BLaER1 treated with 17β-estradiol and CSF1 and Interleukin-3, amounts not matched to agents 10 nM and 100 nM (cell line): ENCODE measurements around the gene MYOZ3.

Source experiments
- H3K27ac ChIP-seq, 11 experiments: shearing (Covaris generic); formaldehyde crosslinking; 2 replicates each; pipeline ENCODE4 v1.8.1; 2022
- H3K27me3 ChIP-seq, 11 experiments: shearing (Covaris generic); formaldehyde crosslinking; 2 replicates each; pipeline ENCODE4 v1.8.1; 2022
- H3K36me3 ChIP-seq, 11 experiments: shearing (Covaris generic); formaldehyde crosslinking; 2 replicates each; pipeline ENCODE4 v1.8.1; 2022
- H3K4me1 ChIP-seq, 10 experiments: shearing (Covaris generic); formaldehyde crosslinking; 2 replicates each; pipeline ENCODE4 v1.8.1; 2022
- H3K4me2 ChIP-seq, 11 experiments: shearing (Covaris generic); formaldehyde crosslinking; 2 replicates each; pipeline ENCODE4 v1.8.1; 2022
- H3K4me3 ChIP-seq, 10 experiments: shearing (Covaris generic); formaldehyde crosslinking; 2 replicates each; pipeline ENCODE4 v1.8.1; 2022
- H3K9ac ChIP-seq, 11 experiments: shearing (Covaris generic); formaldehyde crosslinking; 2 replicates each; pipeline ENCODE4 v1.8.1; 2022
- H3K9me3 ChIP-seq, 11 experiments: shearing (Covaris generic); formaldehyde crosslinking; replicated peaks in 1 of 11; 2 replicates each; pipeline ENCODE4 v1.8.1; 2022
- H4K20me1 ChIP-seq, 11 experiments: shearing (Covaris generic); formaldehyde crosslinking; 2 replicates each; pipeline ENCODE4 v1.8.1; 2022
- Cebpa-rat ChIP-seq, 11 experiments: shearing (Covaris generic); IDR thresholded peaks; 2 replicates each; pipeline ENCODE4 v1.8.1; 2022

MYOZ3 gene

DNA sequence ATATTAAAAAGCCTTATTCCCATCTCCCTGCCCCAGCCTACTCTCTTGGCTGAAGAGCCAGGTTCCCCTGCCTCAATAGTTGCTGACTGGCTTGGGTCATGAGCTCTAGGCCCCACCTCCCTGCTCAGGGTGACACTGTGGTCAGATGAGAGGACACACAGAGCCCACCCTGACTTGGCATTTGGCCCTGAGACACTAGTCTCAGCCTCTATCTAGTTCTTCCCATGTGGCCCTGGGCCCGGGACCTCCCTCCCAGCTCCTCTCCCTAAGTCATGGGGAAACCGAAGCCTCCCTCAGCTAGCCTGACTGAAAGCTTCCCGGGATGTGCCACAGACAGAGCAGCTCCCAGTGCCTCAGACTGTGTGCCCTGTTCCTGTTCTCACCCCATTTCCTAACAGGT, 5.8 kb upstream of the MYOZ3 start:
- peaks cover 0 to 12% (median 0%) of the 10 kb centered on the region in 11 experiments; a peak in 3 of 22 replicates for H3K27me3 ChIP-seq
- peak overlapping the region in 1 of 11 experiments; percentile 83; a peak in 1 of 22 replicates for H3K4me2 ChIP-seq
- H3K27ac ChIP-seq: no peak overlapping the region
- peaks cover 0 to 7% (median 0%) of the 10 kb centered on the region in 11 experiments; a peak in 5 of 22 replicates for H3K36me3 ChIP-seq
- H3K9ac ChIP-seq: no peak overlapping the region
- peaks cover 0 to 14% (median 0%) of the 10 kb centered on the region in 11 experiments; a peak in 2 of 22 replicates for H4K20me1 ChIP-seq
- no peaks in the 10 kb centered on the region for H3K9me3 ChIP-seq
- no peak for TF ChIP-seq Cebpa-rat (IDR thresholded peaks at IDR 0.05)
- H3K4me3 ChIP-seq: no peak overlapping the region
- H3K4me1 ChIP-seq: peaks cover 0 to 58% (median 43%) of the 10 kb centered on the region in 10 experiments; a peak in 17 of 20 replicates

GRCh38 chr5:150656191-150657132, 4.6 kb upstream of the MYOZ3 start:
- Histone ChIP-seq H3K27ac (peak overlapping the region in 8 of 11 experiments; percentile 55 to 72 (median 66); a peak in 14 of 22 replicates), H3K4me1 (peaks cover 0 to 46% (median 31%) of the 10 kb centered on the region in 10 experiments; a peak in 16 of 20 replicates)

DNA sequence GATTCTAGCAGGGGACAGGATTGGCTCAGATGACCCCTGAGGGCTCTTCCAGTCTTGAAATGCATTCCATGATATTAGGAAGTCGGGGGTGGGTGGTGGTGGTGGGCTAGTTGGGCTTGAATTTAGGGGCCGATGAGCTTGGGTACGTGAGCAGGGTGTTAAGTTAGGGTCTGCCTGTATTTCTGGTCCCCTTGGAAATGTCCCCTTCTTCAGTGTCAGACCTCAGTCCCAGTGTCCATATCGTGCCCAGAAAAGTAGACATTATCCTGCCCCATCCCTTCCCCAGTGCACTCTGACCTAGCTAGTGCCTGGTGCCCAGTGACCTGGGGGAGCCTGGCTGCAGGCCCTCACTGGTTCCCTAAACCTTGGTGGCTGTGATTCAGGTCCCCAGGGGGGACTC, 2.9 kb upstream of the MYOZ3 start:
- H3K36me3 ChIP-seq: 0 out of 22 replicates have a peak, but pooled peaks cover 0 to under 1% (median 0%) of the 10 kb centered on the region in 11 experiments
- H3K9ac ChIP-seq: no peak overlapping the region
- peaks cover 0 to 12% (median 0%) of the 10 kb centered on the region in 11 experiments; a peak in 3 of 22 replicates for H3K27me3 ChIP-seq
- no peak for TF ChIP-seq Cebpa-rat (IDR thresholded peaks at IDR 0.05)
- H4K20me1 ChIP-seq: no peaks in the 10 kb centered on the region; a peak in 2 of 22 replicates
- H3K4me1 ChIP-seq: peaks cover 0 to 30% (median 14%) of the 10 kb centered on the region in 10 experiments; a peak in 14 of 20 replicates
- no peak overlapping the region for H3K4me2 ChIP-seq
- H3K9me3 ChIP-seq: no peaks in the 10 kb centered on the region
- H3K4me3 ChIP-seq: no peak overlapping the region
- no peak overlapping the region for H3K27ac ChIP-seq

More at GRCh38 chr5:150656191-150657132, 4.6 kb upstream of the MYOZ3 start:
- no peak for TF ChIP-seq Cebpa-rat (IDR thresholded peaks at IDR 0.05)
- Histone ChIP-seq H3K4me2 (peak overlapping the region; percentile 83 to 99 (median 95)), H3K9ac (peak overlapping the region; percentile 42 to 82 (median 77); a peak in 21 of 22 replicates), H4K20me1 (peaks cover 0 to 2% (median 0%) of the 10 kb centered on the region in 11 experiments; a peak in 2 of 22 replicates), H3K9me3 (no peaks in the 10 kb centered on the region), H3K36me3 (0 out of 22 replicates have a peak, but pooled peaks cover 0 to 3% (median 0%) of the 10 kb centered on the region in 11 experiments), H3K4me3 (peak overlapping the region; percentile 53 to 79 (median 66)), H3K27me3 (peaks cover 0 to 12% (median 0%) of the 10 kb centered on the region in 11 experiments; a peak in 3 of 22 replicates)

GRCh38 chr5:150658699-150659265, 2.3 kb upstream of the MYOZ3 start:
- H3K27ac ChIP-seq: no peak overlapping the region
- peaks cover 0 to 12% (median 0%) of the 10 kb centered on the region in 11 experiments; a peak in 3 of 22 replicates for H3K27me3 ChIP-seq
- H3K4me2 ChIP-seq: no peak overlapping the region
- H3K9me3 ChIP-seq: no peaks in the 10 kb centered on the region
- H3K36me3 ChIP-seq: no peaks in the 10 kb centered on the region
- TF ChIP-seq Cebpa-rat (IDR thresholded peaks at IDR 0.05): no peak
- H4K20me1 ChIP-seq: no peaks in the 10 kb centered on the region; a peak in 1 of 22 replicates
- no peak overlapping the region for H3K9ac ChIP-seq
- H3K4me1 ChIP-seq: peaks cover 0 to 26% (median 10%) of the 10 kb centered on the region in 10 experiments; a peak in 14 of 20 replicates
- H3K4me3 ChIP-seq: no peak overlapping the region

GRCh38 chr5:150659360-150660107, 1.5 kb upstream of the MYOZ3 start:
- Histone ChIP-seq H3K36me3 (no peaks in the 10 kb centered on the region), H3K27ac (no peak overlapping the region), H3K4me2 (no peak overlapping the region), H4K20me1 (no peaks in the 10 kb centered on the region; a peak in 1 of 22 replicates), H3K4me1 (peaks cover 0 to 18% (median 10%) of the 10 kb centered on the region in 10 experiments; a peak in 14 of 20 replicates), H3K9me3 (no peaks in the 10 kb centered on the region), H3K9ac (no peak overlapping the region), H3K27me3 (peaks cover 0 to 12% (median 0%) of the 10 kb centered on the region in 11 experiments; a peak in 3 of 22 replicates), H3K4me3 (no peak overlapping the region)
- no peak for TF ChIP-seq Cebpa-rat (IDR thresholded peaks at IDR 0.05)

GRCh38 chr5:150660108-150660831, 781 bp upstream of the MYOZ3 start:
- H3K9me3 ChIP-seq: no peaks in the 10 kb centered on the region
- TF ChIP-seq Cebpa-rat (IDR thresholded peaks at IDR 0.05): no peak
- H3K4me2 ChIP-seq: no peak overlapping the region
- no peak overlapping the region for H3K9ac ChIP-seq
- peaks cover 0 to 11% (median 0%) of the 10 kb centered on the region in 11 experiments; a peak in 3 of 22 replicates for H3K27me3 ChIP-seq
- no peak overlapping the region for H3K27ac ChIP-seq
- H3K4me1 ChIP-seq: peaks cover 0 to 15% (median 10%) of the 10 kb centered on the region in 10 experiments; a peak in 11 of 20 replicates
- no peaks in the 10 kb centered on the region for H3K36me3 ChIP-seq
- no peak overlapping the region for H3K4me3 ChIP-seq
- H4K20me1 ChIP-seq: no peaks in the 10 kb centered on the region; a peak in 1 of 22 replicates

GRCh38 chr5:150661821-150662596, 958 bp downstream of the MYOZ3 start:
- H3K4me1 ChIP-seq: peaks cover 0 to 5% (median 2%) of the 10 kb centered on the region in 10 experiments; a peak in 9 of 20 replicates

More at GRCh38 chr5:150661821-150662596, 958 bp downstream of the MYOZ3 start:
- Histone ChIP-seq H3K4me2 (no peak overlapping the region), H3K27me3 (no peaks in the 10 kb centered on the region), H3K27ac (no peak overlapping the region), H4K20me1 (no peaks in the 10 kb centered on the region; a peak in 1 of 22 replicates), H3K9me3 (no peaks in the 10 kb centered on the region), H3K4me3 (no peak overlapping the region), H3K9ac (no peak overlapping the region), H3K36me3 (no peaks in the 10 kb centered on the region)
- TF ChIP-seq Cebpa-rat (IDR thresholded peaks at IDR 0.05): no peak
